GM19023 (cell line): ENCODE results near the gene RPEL1.

Experiments
- ATAC-seq: cut with Tn5 transposase; IDR thresholded peaks from one replicate; pipeline ENCODE4 v1.9.1; 2021; ENCODE audit warnings: mild to moderate bottlenecking, moderate library complexity; ENCODE audit not compliant: unreplicated experiment

The RPEL1 gene

GRCh38 chr10:103278537-103278823 is 32.8 kb downstream of the RPEL1 start:
- ATAC-seq: no peak

GRCh38 chr10:103278862-103279298 is 33.2 kb downstream of the RPEL1 start:
- ATAC-seq: no peak

- no peak for ATAC-seq
Measured at GRCh38 chr10:103280031-103280430, 34.3 kb downstream of the RPEL1 start.

- ATAC-seq: no peak
Measured at GRCh38 chr10:103280506-103280905, 34.8 kb downstream of the RPEL1 start.

GRCh38 chr10:103281753-103282152 is 36.1 kb downstream of the RPEL1 start:
- ATAC-seq: no peak

- ATAC-seq: no peak
Measured at GRCh38 chr10:103282961-103283360, 37.3 kb downstream of the RPEL1 start.

GRCh38 chr10:103284170-103284569 is 38.5 kb downstream of the RPEL1 start:
- no peak for ATAC-seq

- ATAC-seq: no peak
Measured at GRCh38 chr10:103287992-103288391, 42.3 kb downstream of the RPEL1 start.

- ATAC-seq: no peak
Measured at GRCh38 chr10:103291588-103291987, 45.9 kb downstream of the RPEL1 start.

- no peak for ATAC-seq
Measured at GRCh38 chr10:103295374-103296015, 49.8 kb downstream of the RPEL1 start.
